Spleen (tissue), 7 donors: ENCODE measurements around the gene ITLN2.

ENCODE experiments used
- POLR2A ChIP-seq, 3 donors: fragments of 450-650 bp; IDR thresholded peaks; one replicate each; pipeline ENCODE4 v1.5.1; 2017; ENCODE audit warnings: antibody characterized with exemption in 3 of 3, mild to moderate bottlenecking in 1 of 3
- POLR2AphosphoS5 ChIP-seq, 3 donors: sonication (generic); formaldehyde crosslinking; IDR thresholded peaks; one replicate each; pipeline ENCODE4 v1.5.1; 2017; ENCODE audit warnings: antibody characterized with exemption in 3 of 3
- TF ChIP-seq, protein P1 (sequence below), 11 experiments: fragments of 200-600 bp in 7 of 11; fragments of 450-650 bp in 4 of 11; sonication (generic) in 4 of 11; IDR thresholded peaks in 8 of 11; conservative IDR thresholded peaks in 3 of 11; 1 replicate in 7 of 11; 2 replicates in 4 of 11; pipeline versions ENCODE4 v1.4.0 to v1.8.0; 2016 to 2021; ENCODE audit warnings: antibody characterized with exemption in 11 of 11, inconsistent platforms in 4 of 11, mild to moderate bottlenecking in 1 of 11
- donor health status: DM: no; HTN: no; CAD: no; lungs with moderate emphysema.
- donor health status: DM: no; HTN: no; CAD: no.
- donor health status: DM: no; HTN: no; CAD: no.

DNA sequence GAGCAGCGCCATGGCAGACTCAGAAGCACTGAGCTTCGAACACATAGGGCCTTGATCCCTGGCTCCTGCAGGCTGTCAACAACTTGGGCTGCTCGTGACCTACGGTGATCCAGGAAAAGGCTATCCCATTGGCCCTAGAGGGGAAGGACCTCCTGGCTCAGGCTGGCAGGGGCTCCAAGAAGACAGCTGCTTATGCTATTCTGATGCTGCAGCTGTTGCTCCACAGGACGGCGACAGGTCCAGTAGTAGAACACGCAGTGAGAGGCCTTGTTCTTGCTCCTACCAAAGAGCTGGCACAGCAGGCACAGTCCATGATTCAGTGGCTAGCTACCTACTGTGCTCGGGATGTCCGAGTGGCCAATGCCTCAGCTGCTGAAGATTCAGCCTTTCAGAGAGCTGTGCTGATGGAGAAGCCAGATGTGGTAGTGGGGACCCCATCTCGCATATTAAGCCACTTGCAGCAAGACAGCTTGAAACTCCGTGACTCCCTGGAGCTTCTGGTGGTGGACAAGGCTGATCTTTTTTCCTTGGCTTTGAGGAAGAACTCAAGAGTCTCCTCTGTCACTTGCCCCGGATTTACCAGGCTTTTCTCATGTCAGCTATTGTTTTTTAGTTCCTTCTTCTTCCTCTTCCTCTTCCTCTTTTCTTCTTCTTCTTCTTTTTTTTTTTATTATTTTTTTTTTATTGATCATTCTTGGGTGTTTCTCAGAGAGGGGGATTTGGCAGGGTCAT is 18.9 kb downstream of the ITLN2 start:
- no peak for TF ChIP-seq POLR2A (IDR thresholded peaks at IDR 0.05)
- TF ChIP-seq, protein P1, sequence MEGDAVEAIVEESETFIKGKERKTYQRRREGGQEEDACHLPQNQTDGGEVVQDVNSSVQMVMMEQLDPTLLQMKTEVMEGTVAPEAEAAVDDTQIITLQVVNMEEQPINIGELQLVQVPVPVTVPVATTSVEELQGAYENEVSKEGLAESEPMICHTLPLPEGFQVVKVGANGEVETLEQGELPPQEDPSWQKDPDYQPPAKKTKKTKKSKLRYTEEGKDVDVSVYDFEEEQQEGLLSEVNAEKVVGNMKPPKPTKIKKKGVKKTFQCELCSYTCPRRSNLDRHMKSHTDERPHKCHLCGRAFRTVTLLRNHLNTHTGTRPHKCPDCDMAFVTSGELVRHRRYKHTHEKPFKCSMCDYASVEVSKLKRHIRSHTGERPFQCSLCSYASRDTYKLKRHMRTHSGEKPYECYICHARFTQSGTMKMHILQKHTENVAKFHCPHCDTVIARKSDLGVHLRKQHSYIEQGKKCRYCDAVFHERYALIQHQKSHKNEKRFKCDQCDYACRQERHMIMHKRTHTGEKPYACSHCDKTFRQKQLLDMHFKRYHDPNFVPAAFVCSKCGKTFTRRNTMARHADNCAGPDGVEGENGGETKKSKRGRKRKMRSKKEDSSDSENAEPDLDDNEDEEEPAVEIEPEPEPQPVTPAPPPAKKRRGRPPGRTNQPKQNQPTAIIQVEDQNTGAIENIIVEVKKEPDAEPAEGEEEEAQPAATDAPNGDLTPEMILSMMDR (IDR thresholded peaks at IDR 0.05 in 8 of 11, conservative IDR thresholded peaks at IDR 0.05 in 3 of 11) = no peak
- TF ChIP-seq POLR2AphosphoS5 (IDR thresholded peaks at IDR 0.05) = no peak
